GM12801 (cell line): ENCODE results near the gene PLXNA4.

Experiments
- CTCF ChIP-seq: IDR thresholded peaks from one replicate; pipeline ENCODE4 v1.5.1; 2011; ENCODE audit warnings: control low read depth; ENCODE audit not compliant: insufficient read length; ENCODE audit errors: extremely low read depth

The PLXNA4 gene

GRCh38 chr7:132109769-132110168, 466.5 kb downstream of the PLXNA4 start:
- TF ChIP-seq CTCF = no peak

GRCh38 chr7:132108563-132108962, 467.7 kb downstream of the PLXNA4 start:
- TF ChIP-seq CTCF = no peak

- TF ChIP-seq CTCF = no peak
These were observed 469.8 kb downstream of the PLXNA4 start for GRCh38 chr7:132106491-132106890.

- TF ChIP-seq CTCF = no peak
These were observed 471.2 kb downstream of the PLXNA4 start for GRCh38 chr7:132105096-132105495.

GRCh38 chr7:132103718-132104117, 472.6 kb downstream of the PLXNA4 start:
- TF ChIP-seq CTCF = no peak

GRCh38 chr7:132102942-132103341, 473.3 kb downstream of the PLXNA4 start:
- TF ChIP-seq CTCF = no peak

GRCh38 chr7:132102391-132102790, 473.9 kb downstream of the PLXNA4 start:
- no peak for TF ChIP-seq CTCF

GRCh38 chr7:132100981-132101380, 475.3 kb downstream of the PLXNA4 start:
- no peak for TF ChIP-seq CTCF
